Spleen (tissue), 7 donors: ENCODE data around the gene TMEM63C.

Experiments used
- CTCF ChIP-seq, 11 experiments: fragments of 200-600 bp in 7 of 11; fragments of 450-650 bp in 4 of 11; sonication (generic) in 4 of 11; IDR thresholded peaks in 8 of 11; conservative IDR thresholded peaks in 3 of 11; 1 replicate in 7 of 11; 2 replicates in 4 of 11; pipeline versions ENCODE4 v1.4.0 to v1.8.0; 2016 to 2021; ENCODE audit warnings: antibody characterized with exemption in 11 of 11, inconsistent platforms in 4 of 11, mild to moderate bottlenecking in 1 of 11
- POLR2A ChIP-seq, 3 donors: fragments of 450-650 bp; IDR thresholded peaks; one replicate each; pipeline ENCODE4 v1.5.1; 2017; ENCODE audit warnings: antibody characterized with exemption in 3 of 3, mild to moderate bottlenecking in 1 of 3
- donor health status: DM: no; HTN: no; CAD: no; lungs with moderate emphysema.
- donor health status: DM: no; HTN: no; CAD: no.
- donor health status: DM: no; HTN: no; CAD: no.

- no peak for TF ChIP-seq CTCF (IDR thresholded peaks at IDR 0.05 in 8 of 11, conservative IDR thresholded peaks at IDR 0.05 in 3 of 11)
- no peak for TF ChIP-seq POLR2A (IDR thresholded peaks at IDR 0.05)
These were observed 27.4 kb downstream of the TMEM63C start for GRCh38 chr14:77208979-77209318.
